Breast epithelium (tissue), 3 donors: ENCODE data around the gene RAET1E.

ENCODE experiments used
- POLR2A ChIP-seq: fragments of 450-650 bp; IDR thresholded peaks from one replicate; pipeline ENCODE4 v1.6.1; 2016; ENCODE audit warnings: antibody characterized with exemption, mild to moderate bottlenecking, moderate library complexity
- POLR2AphosphoS5 ChIP-seq, 3 donors: sonication (generic); formaldehyde crosslinking; IDR thresholded peaks; one replicate each; pipeline ENCODE4 v1.6.1; 2017; ENCODE audit warnings: antibody characterized with exemption in 3 of 3

GRCh38 chr6:149896491-149896890 is 1.4 kb downstream of the RAET1E start:
- TF ChIP-seq POLR2AphosphoS5 (IDR thresholded peaks at IDR 0.05): no peak
- no peak for TF ChIP-seq POLR2A
